Endothelial cell of umbilical vein (primary cell): ENCODE results near the gene ARHGAP45. TPM values are rescaled to one million over a fixed set of nuclear protein-coding genes. Genes with fewer than 3 reads are reported as not detected.

Experiments
- BruUV-seq: library from RNA; stranded (reverse); fragments of 400-500 nt; replicated peaks from 2 replicates; lab custom pipeline; 2021; lab: Mats Ljungman, UMichigan
- CTCF ChIA-PET: fragments of 300-600, 350-600 bp; sonication (Branson Sonifier 250); formaldehyde crosslinking; loops from one replicate; lab custom pipeline; 2021; ENCODE audit warnings: antibody characterized with exemption, inconsistent platforms; lab: Charles Lee
- POLR2A ChIA-PET: fragments of 300-600, 350-600 bp; sonication (Branson Sonifier 250); formaldehyde crosslinking; loops from one replicate; lab custom pipeline; 2021; ENCODE audit warnings: antibody characterized with exemption, inconsistent platforms; lab: Charles Lee
- DNase-seq: peaks from one replicate; pipeline ENCODE4 v3.0.0-alpha.2; 2011; ENCODE audit warnings: low read depth, low spot score
- FAIRE-seq: peaks from 2 replicates; lab custom pipeline; 2011; peaks lifted over from hg19 to GRCh38; lab: Jason Lieb, UNC
- H2AFZ ChIP-seq: 2 replicates; pipeline ENCODE4 v1.6.0; 2012; ENCODE audit warnings: low read depth, low read length, control low read depth, inconsistent platforms
- H3K27ac ChIP-seq: 2 replicates; pipeline ENCODE4 v1.5.1; 2011; ENCODE audit warnings: low read depth, mild to moderate bottlenecking, control low read depth, low read length, moderate library complexity; ENCODE audit not compliant: insufficient read depth
- H3K27me3 ChIP-seq, 2 experiments: 2 replicates each; pipeline versions ENCODE4 v1.6.0 to v1.6.1; 2011; ENCODE audit warnings: low read length in 2 of 2, mixed read lengths in 1 of 2; ENCODE audit not compliant: control insufficient read depth in 2 of 2, insufficient read depth in 2 of 2
- H3K36me3 ChIP-seq, 2 experiments: 2 replicates in 1 of 2; 3 replicates in 1 of 2; pipeline ENCODE4 v1.5.1; 2011; ENCODE audit warnings: low read length in 2 of 2, mild to moderate bottlenecking in 1 of 2, moderate library complexity in 1 of 2; ENCODE audit not compliant: control insufficient read depth in 2 of 2, insufficient read depth in 2 of 2; ENCODE audit errors: extremely low read depth in 1 of 2
- H3K4me1 ChIP-seq: 3 replicates; pipeline ENCODE4 v1.5.1; 2011; ENCODE audit warnings: mild to moderate bottlenecking, low read length; ENCODE audit not compliant: control insufficient read depth, insufficient read depth; ENCODE audit errors: extremely low read depth
- H3K4me2 ChIP-seq: 2 replicates; pipeline ENCODE4 v1.6.1; 2011; ENCODE audit warnings: low read length, control low read depth, mixed read lengths; ENCODE audit not compliant: insufficient read depth
- H3K4me3 ChIP-seq, 3 experiments: fragments of 200-600 bp in 1 of 3; sonication (generic), shearing (Covaris generic) in 1 of 3; replicated peaks in 1 of 3; 2 replicates each; pipeline ENCODE4 v1.5.1; 2011 to 2016; ENCODE audit warnings: control low read depth in 3 of 3, low read length in 3 of 3, mild to moderate bottlenecking in 2 of 3, inconsistent platforms in 1 of 3, low read depth in 1 of 3, moderate library complexity in 1 of 3; ENCODE audit not compliant: insufficient read depth in 1 of 3
- H3K79me2 ChIP-seq: 2 replicates; pipeline ENCODE4 v1.6.0; 2012; ENCODE audit warnings: low read length, inconsistent platforms; ENCODE audit not compliant: control insufficient read depth, insufficient read depth
- H3K9ac ChIP-seq: replicated peaks from 2 replicates; pipeline ENCODE3; 2011; ENCODE audit warnings: low read length, control low read depth; ENCODE audit not compliant: insufficient read depth; ENCODE audit errors: extremely low read depth
- H3K9me1 ChIP-seq: replicated peaks from 3 replicates; pipeline ENCODE4 v1.6.0; 2011; ENCODE audit warnings: mild to moderate bottlenecking, low read length; ENCODE audit not compliant: control insufficient read depth, insufficient read depth; ENCODE audit errors: extremely low read depth
- H3K9me3 ChIP-seq: replicated peaks from 2 replicates; pipeline ENCODE4 v1.5.1; 2012; ENCODE audit warnings: low read length, inconsistent platforms; ENCODE audit not compliant: control insufficient read depth, insufficient read depth
- H4K20me1 ChIP-seq: replicated peaks from 2 replicates; pipeline ENCODE3; 2011; ENCODE audit warnings: mild to moderate bottlenecking, low read length; ENCODE audit not compliant: control insufficient read depth, insufficient read depth; ENCODE audit errors: extremely low read depth
- EZH2 ChIP-seq: IDR thresholded peaks from 2 replicates; pipeline ENCODE4 v1.6.1; 2012; ENCODE audit warnings: borderline replicate concordance, low read depth, mild to moderate bottlenecking, moderate library complexity, low read length, inconsistent platforms; ENCODE audit not compliant: severe bottlenecking
- FOS ChIP-seq: IDR thresholded peaks from 2 replicates; pipeline ENCODE4 v1.6.1; 2011; ENCODE audit warnings: mild to moderate bottlenecking, low read length, moderate library complexity, borderline replicate concordance; ENCODE audit not compliant: insufficient read depth
- GATA2 ChIP-seq: IDR thresholded peaks from 2 replicates; pipeline ENCODE4 v1.7.0; 2011; ENCODE audit warnings: low read depth, mild to moderate bottlenecking, moderate library complexity, mixed read lengths, low read length; ENCODE audit not compliant: insufficient read length, insufficient read depth
- JUN ChIP-seq: IDR thresholded peaks from 2 replicates; pipeline ENCODE4 v1.6.1; 2011; ENCODE audit warnings: borderline replicate concordance, low read depth; ENCODE audit not compliant: insufficient read length, insufficient read depth
- MYC ChIP-seq: IDR thresholded peaks from one replicate; pipeline ENCODE4 v1.6.1; 2011; ENCODE audit warnings: mild to moderate bottlenecking, low read depth, low read length
- POLR2A ChIP-seq: IDR thresholded peaks from 2 replicates; pipeline ENCODE4 v1.6.1; 2012; ENCODE audit warnings: low read depth, mild to moderate bottlenecking, control low read depth, low read length
- POLR2AphosphoS5 ChIP-seq: IDR thresholded peaks from 2 replicates; pipeline ENCODE4 v1.6.1; 2012; ENCODE audit warnings: low read depth, mild to moderate bottlenecking, control low read depth, low read length, moderate library complexity; ENCODE audit not compliant: insufficient read depth
- dilution Hi-C: fragments of 300-500 bp; cut with MboI; formaldehyde crosslinking; loops from one replicate; pipeline ENCODE4 v1.15.0; 2019; ENCODE audit warnings: low sequenced_read_pairs; ENCODE audit not compliant: extremely low pct_ligation_motif_present
- intact Hi-C: fragments of 100-400 bp; cut with micrococcal nuclease; formaldehyde crosslinking; loops from one replicate; pipeline ENCODE4 v1.10.0; 2022
- polyA plus RNA-seq, 4 experiments: library from polyadenylated mRNA; depleted of rRNA in 3 of 4; stranded (reverse) in 3 of 4; unstranded in 1 of 4; fragments of >200 nt; gene quantifications; 2 replicates each; pipeline versions ENCODE4 v1.2.1 to v1.2.3, GENCODE V29; 2011 to 2012; ENCODE audit warnings: missing spikeins in 1 of 4
- total RNA-seq: library from RNA; stranded (reverse); gene quantifications from 2 replicates; pipeline ENCODE4 v1.2.3, GENCODE V29; 2021
- TF ChIP-seq, protein P1 (sequence below): IDR thresholded peaks from 2 replicates; pipeline ENCODE4 v1.6.1; 2011; ENCODE audit not compliant: insufficient read depth, insufficient read length
- TF ChIP-seq, protein P2 (sequence below), 2 donors: IDR thresholded peaks; 1 replicate in 1 of 2; 2 replicates in 1 of 2; pipeline ENCODE4 v1.5.1; 2011; ENCODE audit warnings: low read length in 2 of 2, mild to moderate bottlenecking in 2 of 2, moderate library complexity in 2 of 2, control low read depth in 1 of 2, inconsistent platforms in 1 of 2, low read depth in 1 of 2; ENCODE audit not compliant: insufficient read depth in 1 of 2; ENCODE audit errors: extremely low read depth in 1 of 2

Gene ARHGAP45
- total and polyA plus RNA-seq, 2 donors (not counting 3 experiments of a cell fraction or from before 2014, with no cell fraction given), result 7.5 to 10.4 TPM

DNA sequence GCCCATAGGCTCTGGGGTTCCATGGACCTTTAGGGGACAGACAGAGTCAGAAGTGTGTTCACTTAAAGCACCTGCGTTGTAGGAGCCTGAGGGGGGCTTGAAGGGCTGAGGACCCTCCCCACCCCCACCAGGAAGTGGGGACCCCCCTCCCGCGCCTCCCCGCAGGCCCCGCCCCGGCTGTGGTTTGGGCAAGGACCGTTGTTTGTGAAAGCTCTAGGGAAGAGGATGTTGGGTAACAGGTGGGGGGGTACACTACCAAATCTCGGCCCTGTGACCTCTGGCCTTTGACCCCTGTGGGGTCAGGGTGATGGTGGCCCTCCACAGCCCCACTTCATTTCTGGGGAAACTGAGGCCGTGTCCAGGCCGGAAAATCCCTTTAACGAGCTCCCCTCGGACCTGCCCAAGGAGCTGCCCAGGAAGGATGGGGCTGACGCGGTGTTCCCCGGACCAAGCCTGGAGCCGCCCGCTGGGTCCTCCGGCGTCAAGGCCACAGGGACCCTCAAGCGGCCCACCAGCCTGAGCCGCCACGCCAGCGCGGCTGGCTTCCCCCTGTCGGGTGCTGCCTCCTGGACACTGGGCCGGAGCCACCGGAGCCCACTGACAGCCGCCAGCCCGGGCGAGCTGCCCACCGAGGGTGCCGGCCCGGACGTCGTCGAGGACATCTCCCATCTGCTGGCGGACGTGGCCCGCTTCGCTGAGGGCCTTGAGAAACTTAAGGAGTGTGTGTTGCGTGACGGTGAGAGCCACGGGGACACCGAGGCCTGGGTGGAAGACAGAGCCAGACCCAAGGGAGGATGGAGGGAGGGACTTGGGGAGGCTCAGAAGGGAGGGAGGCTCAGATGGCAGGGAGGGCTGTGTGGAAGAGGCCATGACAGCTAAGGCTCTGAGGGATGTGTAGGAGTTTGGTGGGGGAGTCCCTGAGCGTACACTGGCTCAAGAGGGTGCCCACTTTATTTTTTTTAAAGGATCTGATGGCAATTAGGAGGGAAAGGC, 1.3 kb downstream of the ARHGAP45 start:
- no peak overlapping the region for H3K9ac ChIP-seq
- H3K36me3 ChIP-seq, result no peaks in the 10 kb centered on the region
- no peak overlapping the region for H3K4me3 ChIP-seq
- FAIRE-seq (no peak), DNase-seq (no peak)
- CTCF ChIA-PET, result interaction anchor here (1.4 to 2.5 kb wide), 3 partner anchors 11 to 28 kb away, joined by 4 to 10 read pairs (median 7); partner anchors contain the start of gene ABCA7
- H3K27me3 ChIP-seq, result no peaks in the 10 kb centered on the region
- no peaks in the 10 kb centered on the region for H3K9me3 ChIP-seq
- H3K27ac ChIP-seq, result no peak overlapping the region
- intact Hi-C loops, result no loop called here
- peaks cover 35% of the 10 kb centered on the region for H3K4me1 ChIP-seq
- no peak for TF ChIP-seq POLR2A
- no peak for TF ChIP-seq EZH2
- TF ChIP-seq, protein P1, sequence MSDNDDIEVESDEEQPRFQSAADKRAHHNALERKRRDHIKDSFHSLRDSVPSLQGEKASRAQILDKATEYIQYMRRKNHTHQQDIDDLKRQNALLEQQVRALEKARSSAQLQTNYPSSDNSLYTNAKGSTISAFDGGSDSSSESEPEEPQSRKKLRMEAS, result no peak
- TF ChIP-seq, protein P2, sequence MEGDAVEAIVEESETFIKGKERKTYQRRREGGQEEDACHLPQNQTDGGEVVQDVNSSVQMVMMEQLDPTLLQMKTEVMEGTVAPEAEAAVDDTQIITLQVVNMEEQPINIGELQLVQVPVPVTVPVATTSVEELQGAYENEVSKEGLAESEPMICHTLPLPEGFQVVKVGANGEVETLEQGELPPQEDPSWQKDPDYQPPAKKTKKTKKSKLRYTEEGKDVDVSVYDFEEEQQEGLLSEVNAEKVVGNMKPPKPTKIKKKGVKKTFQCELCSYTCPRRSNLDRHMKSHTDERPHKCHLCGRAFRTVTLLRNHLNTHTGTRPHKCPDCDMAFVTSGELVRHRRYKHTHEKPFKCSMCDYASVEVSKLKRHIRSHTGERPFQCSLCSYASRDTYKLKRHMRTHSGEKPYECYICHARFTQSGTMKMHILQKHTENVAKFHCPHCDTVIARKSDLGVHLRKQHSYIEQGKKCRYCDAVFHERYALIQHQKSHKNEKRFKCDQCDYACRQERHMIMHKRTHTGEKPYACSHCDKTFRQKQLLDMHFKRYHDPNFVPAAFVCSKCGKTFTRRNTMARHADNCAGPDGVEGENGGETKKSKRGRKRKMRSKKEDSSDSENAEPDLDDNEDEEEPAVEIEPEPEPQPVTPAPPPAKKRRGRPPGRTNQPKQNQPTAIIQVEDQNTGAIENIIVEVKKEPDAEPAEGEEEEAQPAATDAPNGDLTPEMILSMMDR (IDR thresholded peaks at IDR 0.05; ENCODE audit: extremely low read depth in 1 of 2, insufficient read depth in 1 of 2, low read depth in 1 of 2, low read length in 2 of 2), result no peak
- no peak for TF ChIP-seq POLR2AphosphoS5
- TF ChIP-seq FOS, result no peak
- no peak for TF ChIP-seq GATA2
- no peak for TF ChIP-seq MYC
- TF ChIP-seq JUN, result no peak
- dilution Hi-C loops, result no loop called here
- BruUV-seq, result no TSS peak
- H2AFZ ChIP-seq, result no peak overlapping the region
- H3K79me2 ChIP-seq, result no peaks in the 10 kb centered on the region
- H3K4me2 ChIP-seq, result peak overlapping the region; percentile 65
- H4K20me1 ChIP-seq, result no peaks in the 10 kb centered on the region
- POLR2A ChIA-PET, result no interaction called here
- no peaks in the 10 kb centered on the region for H3K9me1 ChIP-seq
